Panc1 (cell line): Measurements from ENCODE around the gene FAM50B. TPM values are rescaled to one million over a fixed set of nuclear protein-coding genes. Genes with fewer than 3 reads are reported as not detected.

Experiments
- ATAC-seq: fragments of 200-7000 bp; cut with Tn5 transposase; 2 replicates; pipeline ENCODE4 v1.9.1; 2020; ENCODE audit warnings: mild to moderate bottlenecking, moderate library complexity
- BruUV-seq: library from RNA; stranded (reverse); fragments of 400-500 nt; replicated peaks from 2 replicates; lab custom pipeline; 2021; lab: Mats Ljungman, UMichigan
- CTCF ChIA-PET: fragments of 300-600 bp; sonication (Branson Sonifier 250); formaldehyde crosslinking; loops from one replicate; lab custom pipeline; 2022; ENCODE audit warnings: antibody characterized with exemption; lab: Charles Lee
- POLR2A ChIA-PET: fragments of 300-600 bp; sonication (Branson Sonifier 250); formaldehyde crosslinking; loops from one replicate; lab custom pipeline; 2022; ENCODE audit warnings: antibody characterized with exemption; lab: Charles Lee
- DNase-seq: peaks from one replicate; pipeline ENCODE4 v3.0.0-alpha.2; 2010; ENCODE audit warnings: low read depth, low spot score
- H3K27ac ChIP-seq: 2 replicates; pipeline ENCODE4 v1.5.1; 2011; ENCODE audit warnings: mild to moderate bottlenecking, low read length, inconsistent platforms
- H3K27me3 ChIP-seq: fragments of 200-500 bp; sonication (Bioruptor generic); 2 replicates; pipeline ENCODE4 v1.6.0; 2014; ENCODE audit warnings: low read length, inconsistent platforms; ENCODE audit not compliant: control insufficient read depth, insufficient read depth
- H3K36me3 ChIP-seq: fragments of 200-500 bp; sonication (Bioruptor generic); 2 replicates; pipeline ENCODE4 v1.5.1; 2014; ENCODE audit warnings: inconsistent platforms, mild to moderate bottlenecking, low read length, moderate library complexity; ENCODE audit not compliant: control insufficient read depth, insufficient read depth
- H3K4me1 ChIP-seq: 2 replicates; pipeline ENCODE4 v1.5.1; 2011; ENCODE audit warnings: inconsistent platforms, mild to moderate bottlenecking, low read length, moderate library complexity; ENCODE audit not compliant: control insufficient read depth, insufficient read depth
- H3K4me3 ChIP-seq, 2 experiments: 2 replicates each; pipeline ENCODE4 v1.5.1; 2011 to 2012; ENCODE audit warnings: low read depth in 2 of 2, low read length in 2 of 2, mild to moderate bottlenecking in 2 of 2, inconsistent platforms in 1 of 2, moderate library complexity in 1 of 2
- H3K9me3 ChIP-seq: fragments of 200-500 bp; sonication (Bioruptor generic); 2 replicates; pipeline ENCODE4 v1.5.1; 2014; ENCODE audit warnings: low read depth, mild to moderate bottlenecking, inconsistent platforms, low read length, moderate library complexity; ENCODE audit not compliant: control insufficient read depth, insufficient read depth
- POLR2AphosphoS5 ChIP-seq: IDR thresholded peaks from 2 replicates; pipeline ENCODE4 v1.6.1; 2012; ENCODE audit warnings: mild to moderate bottlenecking, low read depth, low read length, moderate library complexity
- SIN3A ChIP-seq: IDR thresholded peaks from 2 replicates; pipeline ENCODE4 v1.6.1; 2012; ENCODE audit warnings: low read depth, mild to moderate bottlenecking, low read length, moderate library complexity, borderline replicate concordance; ENCODE audit not compliant: insufficient read depth
- TCF7L2 ChIP-seq: IDR thresholded peaks from 2 replicates; pipeline ENCODE4 v1.6.1; 2011; ENCODE audit warnings: mild to moderate bottlenecking, low read depth, low read length, inconsistent platforms
- in situ Hi-C: cut with HindIII; loops from 2 replicates; pipeline ENCODE4 v1.10.0; 2016; ENCODE audit warnings: low sequenced_read_pairs, low pct_unique_long_range_greater_than_20kb
- intact Hi-C: fragments of 100-400 bp; cut with micrococcal nuclease; formaldehyde crosslinking; loops from one replicate; pipeline ENCODE4 v1.10.0; 2022; ENCODE audit not compliant: unreplicated experiment
- total RNA-seq: library from RNA; stranded (reverse); gene quantifications from one replicate; pipeline ENCODE4 v1.2.1, GENCODE V29; 2021; ENCODE audit not compliant: unreplicated experiment
- TF ChIP-seq, protein P1 (sequence below): fragments of 450-650 bp; IDR thresholded peaks from 2 replicates; pipeline ENCODE4 v1.5.1; 2017; ENCODE audit warnings: mild to moderate bottlenecking
- TF ChIP-seq, protein P2 (sequence below), 2 experiments: IDR thresholded peaks; 2 replicates each; pipeline ENCODE4 v1.6.1; 2011 to 2012; ENCODE audit warnings: low read depth in 2 of 2, control low read depth in 1 of 2, low read length in 1 of 2, mild to moderate bottlenecking in 1 of 2, moderate library complexity in 1 of 2; ENCODE audit not compliant: insufficient read depth in 1 of 2

FAM50B gene
- total RNA-seq, 1 experiment from 2014 or later, result not detected

DNA sequence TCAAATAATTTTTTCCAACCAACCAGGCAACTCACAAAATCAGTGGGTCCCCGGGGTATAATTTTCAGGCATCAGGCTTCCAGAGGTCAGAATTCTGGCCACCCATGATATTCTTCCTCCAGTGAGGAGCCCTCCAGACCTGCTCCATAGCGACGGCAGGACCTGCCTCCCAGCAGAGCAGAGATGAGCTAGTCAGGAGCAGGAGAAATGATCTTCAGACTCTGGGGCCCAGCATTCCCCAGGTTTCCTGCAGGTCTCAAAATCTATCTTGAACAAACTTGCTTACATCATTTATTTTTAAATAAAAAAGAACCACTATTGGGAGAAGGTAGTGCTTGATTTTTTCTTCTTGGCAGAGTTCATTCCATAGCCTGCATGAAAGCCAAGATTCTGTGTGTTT lies 44.7 kb downstream of the FAM50B start:
- Histone ChIP-seq H3K9me3 (no peaks in the 10 kb centered on the region), H3K4me3 (no peak overlapping the region), H3K36me3 (no peaks in the 10 kb centered on the region), H3K27me3 (no peaks in the 10 kb centered on the region), H3K27ac (no peak overlapping the region), H3K4me1 (no peaks in the 10 kb centered on the region)
- in situ Hi-C loops (no loop called here), intact Hi-C loops (no loop called here)
- ChIA-PET CTCF (no interaction called here), POLR2A (no interaction called here)
- ATAC-seq (no peak), DNase-seq (no peak)
- BruUV-seq, result no TSS peak
- TF ChIP-seq TCF7L2, result no peak

DNA sequence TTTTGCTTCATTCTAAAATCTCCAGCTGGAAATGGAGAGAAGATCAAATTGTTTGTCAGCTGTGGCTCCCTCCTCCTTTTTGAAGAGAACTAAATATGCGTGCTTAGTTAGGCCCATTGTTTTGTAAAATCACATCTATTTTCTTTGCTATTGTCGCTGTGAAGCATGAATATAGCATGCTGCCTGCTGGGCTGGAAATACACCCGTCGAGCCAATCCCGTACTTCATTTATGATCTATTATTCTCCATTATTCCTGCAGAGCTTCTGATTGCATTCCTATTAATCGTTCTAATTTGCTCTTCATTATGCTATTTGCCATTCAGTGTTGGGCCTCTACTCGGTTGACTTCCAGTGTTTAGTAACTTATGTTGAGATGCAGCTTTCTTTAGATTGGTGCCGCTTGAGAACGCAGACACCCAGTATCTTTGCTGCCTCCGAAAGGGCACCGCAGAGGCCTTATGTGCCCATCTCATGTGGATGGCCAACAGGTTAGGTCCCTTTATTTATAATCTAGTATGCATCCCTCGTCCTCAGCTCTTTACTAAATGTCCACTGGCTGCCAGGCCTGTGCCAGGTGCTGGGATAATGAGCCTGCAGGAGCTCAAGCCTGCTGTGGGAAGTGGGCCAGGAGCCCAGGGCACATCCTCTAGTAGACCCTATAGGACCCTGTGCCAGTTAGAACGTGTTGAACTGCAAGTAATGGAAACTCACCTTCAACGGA lies 45.6 kb downstream of the FAM50B start:
- TF ChIP-seq TCF7L2, result no peak
- no peak for TF ChIP-seq POLR2AphosphoS5
- TF ChIP-seq, protein P1, sequence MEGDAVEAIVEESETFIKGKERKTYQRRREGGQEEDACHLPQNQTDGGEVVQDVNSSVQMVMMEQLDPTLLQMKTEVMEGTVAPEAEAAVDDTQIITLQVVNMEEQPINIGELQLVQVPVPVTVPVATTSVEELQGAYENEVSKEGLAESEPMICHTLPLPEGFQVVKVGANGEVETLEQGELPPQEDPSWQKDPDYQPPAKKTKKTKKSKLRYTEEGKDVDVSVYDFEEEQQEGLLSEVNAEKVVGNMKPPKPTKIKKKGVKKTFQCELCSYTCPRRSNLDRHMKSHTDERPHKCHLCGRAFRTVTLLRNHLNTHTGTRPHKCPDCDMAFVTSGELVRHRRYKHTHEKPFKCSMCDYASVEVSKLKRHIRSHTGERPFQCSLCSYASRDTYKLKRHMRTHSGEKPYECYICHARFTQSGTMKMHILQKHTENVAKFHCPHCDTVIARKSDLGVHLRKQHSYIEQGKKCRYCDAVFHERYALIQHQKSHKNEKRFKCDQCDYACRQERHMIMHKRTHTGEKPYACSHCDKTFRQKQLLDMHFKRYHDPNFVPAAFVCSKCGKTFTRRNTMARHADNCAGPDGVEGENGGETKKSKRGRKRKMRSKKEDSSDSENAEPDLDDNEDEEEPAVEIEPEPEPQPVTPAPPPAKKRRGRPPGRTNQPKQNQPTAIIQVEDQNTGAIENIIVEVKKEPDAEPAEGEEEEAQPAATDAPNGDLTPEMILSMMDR, result no peak
- TF ChIP-seq, protein P2, sequence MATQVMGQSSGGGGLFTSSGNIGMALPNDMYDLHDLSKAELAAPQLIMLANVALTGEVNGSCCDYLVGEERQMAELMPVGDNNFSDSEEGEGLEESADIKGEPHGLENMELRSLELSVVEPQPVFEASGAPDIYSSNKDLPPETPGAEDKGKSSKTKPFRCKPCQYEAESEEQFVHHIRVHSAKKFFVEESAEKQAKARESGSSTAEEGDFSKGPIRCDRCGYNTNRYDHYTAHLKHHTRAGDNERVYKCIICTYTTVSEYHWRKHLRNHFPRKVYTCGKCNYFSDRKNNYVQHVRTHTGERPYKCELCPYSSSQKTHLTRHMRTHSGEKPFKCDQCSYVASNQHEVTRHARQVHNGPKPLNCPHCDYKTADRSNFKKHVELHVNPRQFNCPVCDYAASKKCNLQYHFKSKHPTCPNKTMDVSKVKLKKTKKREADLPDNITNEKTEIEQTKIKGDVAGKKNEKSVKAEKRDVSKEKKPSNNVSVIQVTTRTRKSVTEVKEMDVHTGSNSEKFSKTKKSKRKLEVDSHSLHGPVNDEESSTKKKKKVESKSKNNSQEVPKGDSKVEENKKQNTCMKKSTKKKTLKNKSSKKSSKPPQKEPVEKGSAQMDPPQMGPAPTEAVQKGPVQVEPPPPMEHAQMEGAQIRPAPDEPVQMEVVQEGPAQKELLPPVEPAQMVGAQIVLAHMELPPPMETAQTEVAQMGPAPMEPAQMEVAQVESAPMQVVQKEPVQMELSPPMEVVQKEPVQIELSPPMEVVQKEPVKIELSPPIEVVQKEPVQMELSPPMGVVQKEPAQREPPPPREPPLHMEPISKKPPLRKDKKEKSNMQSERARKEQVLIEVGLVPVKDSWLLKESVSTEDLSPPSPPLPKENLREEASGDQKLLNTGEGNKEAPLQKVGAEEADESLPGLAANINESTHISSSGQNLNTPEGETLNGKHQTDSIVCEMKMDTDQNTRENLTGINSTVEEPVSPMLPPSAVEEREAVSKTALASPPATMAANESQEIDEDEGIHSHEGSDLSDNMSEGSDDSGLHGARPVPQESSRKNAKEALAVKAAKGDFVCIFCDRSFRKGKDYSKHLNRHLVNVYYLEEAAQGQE (IDR thresholded peaks at IDR 0.05; ENCODE audit: insufficient read depth in 1 of 2, low read depth in 2 of 2, low read length in 1 of 2), result no peak
- intact Hi-C loops (no loop called here), in situ Hi-C loops (no loop called here)
- Histone ChIP-seq H3K27ac (no peak overlapping the region), H3K9me3 (no peaks in the 10 kb centered on the region), H3K27me3 (no peaks in the 10 kb centered on the region), H3K4me3 (no peak overlapping the region), H3K36me3 (no peaks in the 10 kb centered on the region), H3K4me1 (no peaks in the 10 kb centered on the region)
- DNase-seq (no peak), ATAC-seq (no peak)
- POLR2A ChIA-PET, result no interaction called here
- BruUV-seq, result no TSS peak
- CTCF ChIA-PET, result no interaction called here

DNA sequence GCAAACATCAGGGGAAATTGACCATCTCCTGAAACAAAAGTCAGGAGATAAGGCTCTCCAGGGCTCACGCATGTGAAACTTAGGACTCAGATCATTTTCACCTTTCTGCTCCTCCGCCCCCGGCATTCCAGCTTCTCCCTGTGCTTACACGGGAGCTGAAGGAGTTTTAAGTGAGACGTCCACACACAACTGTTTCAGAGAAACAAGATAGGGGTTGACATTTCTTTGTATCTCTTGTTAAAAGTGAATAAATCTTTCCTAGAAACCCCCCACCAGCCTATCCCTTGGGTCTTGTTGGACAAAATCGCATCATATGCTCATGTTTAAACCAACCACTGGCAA lies 46.1 kb downstream of the FAM50B start:
- in situ Hi-C loops (no loop called here), intact Hi-C loops (no loop called here)
- BruUV-seq, result no TSS peak
- Histone ChIP-seq H3K27ac (no peak overlapping the region), H3K4me1 (no peaks in the 10 kb centered on the region), H3K9me3 (no peaks in the 10 kb centered on the region), H3K36me3 (no peaks in the 10 kb centered on the region), H3K27me3 (no peaks in the 10 kb centered on the region), H3K4me3 (no peak overlapping the region)
- DNase-seq (no peak), ATAC-seq (no peak)
- ChIA-PET CTCF (no interaction called here), POLR2A (no interaction called here)
- TF ChIP-seq POLR2AphosphoS5 (no peak), SIN3A (no peak), TCF7L2 (no peak)
- TF ChIP-seq, protein P2 (IDR thresholded peaks at IDR 0.05; ENCODE audit: insufficient read depth in 1 of 2, low read depth in 2 of 2, low read length in 1 of 2), result no peak
- TF ChIP-seq, protein P1, result no peak
